OCI-LY1 (cell line): ENCODE results near the gene FAM83F.

ENCODE experiments used
- H2AFZ ChIP-seq: fragments of 200-600 bp; sonication (generic), shearing (Covaris generic); 2 replicates; pipeline ENCODE4 v1.6.0; 2014; ENCODE audit warnings: antibody characterized with exemption, mild to moderate bottlenecking, low read length
- H3F3A ChIP-seq: fragments of 200-600 bp; sonication (generic), shearing (Covaris generic); 2 replicates; pipeline ENCODE4 v1.6.0; 2014; ENCODE audit warnings: mild to moderate bottlenecking, antibody characterized with exemption, low read length, moderate library complexity; ENCODE audit not compliant: insufficient read depth
- H3K27ac ChIP-seq: fragments of 200-600 bp; sonication (generic); 2 replicates; pipeline ENCODE4 v1.5.1; 2014; ENCODE audit warnings: low read length, mixed run types, mild to moderate bottlenecking, low read depth; ENCODE audit not compliant: poor library complexity, severe bottlenecking
- H3K27me3 ChIP-seq: fragments of 200-600 bp; sonication (generic); 2 replicates; pipeline ENCODE4 v1.6.0; 2014; ENCODE audit warnings: antibody characterized with exemption, mild to moderate bottlenecking, low read length, moderate library complexity; ENCODE audit not compliant: insufficient read depth
- H3K36me3 ChIP-seq: fragments of 200-600 bp; sonication (generic); 2 replicates; pipeline ENCODE4 v1.6.1; 2014; ENCODE audit warnings: mild to moderate bottlenecking, antibody characterized with exemption, low read length, moderate library complexity, mixed read lengths; ENCODE audit not compliant: insufficient read depth
- H3K4me1 ChIP-seq: fragments of 200-600 bp; sonication (generic); 2 replicates; pipeline ENCODE4 v1.5.1; 2014; ENCODE audit warnings: mild to moderate bottlenecking, low read length, moderate library complexity; ENCODE audit not compliant: insufficient read depth, severe bottlenecking
- H3K4me2 ChIP-seq: fragments of 200-600 bp; sonication (generic), shearing (Covaris generic); 2 replicates; pipeline ENCODE4 v1.6.1; 2014; ENCODE audit warnings: low read length
- H3K4me3 ChIP-seq: fragments of 200-600 bp; sonication (generic); 2 replicates; pipeline ENCODE4 v1.5.1; 2014; ENCODE audit warnings: low read length, low read depth, mild to moderate bottlenecking, mixed read lengths; ENCODE audit not compliant: poor library complexity, severe bottlenecking
- H3K79me2 ChIP-seq: fragments of 200-600 bp; shearing (Covaris generic); 2 replicates; pipeline ENCODE4 v1.6.1; 2016; ENCODE audit warnings: mixed run types, low read length, mixed read lengths; ENCODE audit not compliant: insufficient read depth
- H3K9ac ChIP-seq: fragments of 200-600 bp; sonication (generic), shearing (Covaris generic); 2 replicates; pipeline ENCODE4 v1.6.1; 2014; ENCODE audit warnings: mild to moderate bottlenecking, low read length, mixed read lengths
- H3K9me2 ChIP-seq: fragments of 200-600 bp; sonication (generic), shearing (Covaris generic); 2 replicates; pipeline ENCODE4 v1.6.1; 2014; ENCODE audit warnings: low read depth, mild to moderate bottlenecking, low read length, mixed read lengths
- H3K9me3 ChIP-seq: fragments of 200-600 bp; shearing (Covaris generic); 2 replicates; pipeline ENCODE4 v1.6.1; 2014; ENCODE audit warnings: low read length, mixed read lengths
- H4K20me1 ChIP-seq: fragments of 200-600 bp; sonication (generic), shearing (Covaris generic); 2 replicates; pipeline ENCODE4 v1.6.0; 2016; ENCODE audit warnings: mild to moderate bottlenecking, low read length; ENCODE audit not compliant: insufficient read depth
- EZH2 ChIP-seq: fragments of 200-600 bp; sonication (generic), shearing (Covaris generic); IDR thresholded peaks from 2 replicates; pipeline ENCODE4 v1.8.0; 2017; ENCODE audit warnings: borderline replicate concordance, mixed run types, mild to moderate bottlenecking, antibody characterized with exemption, low read length, moderate library complexity, mixed read lengths
- TF ChIP-seq, protein P1 (sequence below): fragments of 200-600 bp; sonication (generic), shearing (Covaris generic); IDR thresholded peaks from 2 replicates; pipeline ENCODE4 v1.5.1; 2017; ENCODE audit warnings: mild to moderate bottlenecking, antibody characterized with exemption, low read length, moderate library complexity, mixed read lengths

The FAM83F gene

DNA sequence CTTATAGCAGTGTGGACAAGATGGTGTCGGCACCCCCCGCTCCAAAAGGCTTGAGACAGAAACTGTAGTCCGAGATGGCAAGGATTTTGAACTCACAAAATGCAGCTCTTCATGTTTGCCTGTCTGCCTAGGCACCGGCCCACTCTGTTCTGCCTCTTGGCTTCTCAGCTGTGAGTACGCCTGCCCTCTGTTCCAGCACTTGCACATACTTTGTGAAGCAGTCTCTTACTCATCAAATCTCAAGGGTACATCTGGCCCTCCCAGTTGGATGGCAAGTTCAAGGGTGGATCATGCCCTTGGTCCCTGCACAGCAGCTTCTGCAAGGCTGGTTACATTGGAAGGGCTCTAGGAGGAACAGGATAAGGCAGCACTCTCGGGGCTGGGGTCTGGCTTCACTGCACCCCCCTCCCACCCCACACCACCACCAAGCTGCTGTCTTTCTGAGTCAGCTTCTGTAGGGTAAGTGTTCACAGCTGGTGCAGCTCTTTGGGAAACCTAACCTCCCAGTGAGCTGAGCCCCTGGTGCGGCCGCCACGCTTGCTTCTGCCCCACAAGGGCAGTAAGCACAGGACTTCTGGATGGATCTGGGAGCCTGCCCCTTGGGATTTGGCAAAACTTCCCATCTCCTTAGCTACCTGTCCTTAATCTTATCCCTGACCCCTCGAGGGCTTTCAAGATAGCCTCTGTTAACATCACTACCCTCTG is 37.2 kb downstream of the FAM83F start:
- Histone ChIP-seq H3F3A (no peaks in the 10 kb centered on the region), H2AFZ (no peak overlapping the region), H3K4me3 (no peak overlapping the region), H3K9me2 (no peaks in the 10 kb centered on the region), H3K27me3 (no peaks in the 10 kb centered on the region; the same call in 1 of the 2 replicates), H3K36me3 (no peaks in the 10 kb centered on the region), H3K4me2 (no peak overlapping the region), H3K79me2 (no peaks in the 10 kb centered on the region), H3K9ac (no peak overlapping the region), H3K27ac (no peak overlapping the region), H4K20me1 (no peaks in the 10 kb centered on the region), H3K9me3 (no peaks in the 10 kb centered on the region), H3K4me1 (peaks cover 14% of the 10 kb centered on the region)
- TF ChIP-seq, protein P1, sequence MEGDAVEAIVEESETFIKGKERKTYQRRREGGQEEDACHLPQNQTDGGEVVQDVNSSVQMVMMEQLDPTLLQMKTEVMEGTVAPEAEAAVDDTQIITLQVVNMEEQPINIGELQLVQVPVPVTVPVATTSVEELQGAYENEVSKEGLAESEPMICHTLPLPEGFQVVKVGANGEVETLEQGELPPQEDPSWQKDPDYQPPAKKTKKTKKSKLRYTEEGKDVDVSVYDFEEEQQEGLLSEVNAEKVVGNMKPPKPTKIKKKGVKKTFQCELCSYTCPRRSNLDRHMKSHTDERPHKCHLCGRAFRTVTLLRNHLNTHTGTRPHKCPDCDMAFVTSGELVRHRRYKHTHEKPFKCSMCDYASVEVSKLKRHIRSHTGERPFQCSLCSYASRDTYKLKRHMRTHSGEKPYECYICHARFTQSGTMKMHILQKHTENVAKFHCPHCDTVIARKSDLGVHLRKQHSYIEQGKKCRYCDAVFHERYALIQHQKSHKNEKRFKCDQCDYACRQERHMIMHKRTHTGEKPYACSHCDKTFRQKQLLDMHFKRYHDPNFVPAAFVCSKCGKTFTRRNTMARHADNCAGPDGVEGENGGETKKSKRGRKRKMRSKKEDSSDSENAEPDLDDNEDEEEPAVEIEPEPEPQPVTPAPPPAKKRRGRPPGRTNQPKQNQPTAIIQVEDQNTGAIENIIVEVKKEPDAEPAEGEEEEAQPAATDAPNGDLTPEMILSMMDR: no peak
- no peak for TF ChIP-seq EZH2

DNA sequence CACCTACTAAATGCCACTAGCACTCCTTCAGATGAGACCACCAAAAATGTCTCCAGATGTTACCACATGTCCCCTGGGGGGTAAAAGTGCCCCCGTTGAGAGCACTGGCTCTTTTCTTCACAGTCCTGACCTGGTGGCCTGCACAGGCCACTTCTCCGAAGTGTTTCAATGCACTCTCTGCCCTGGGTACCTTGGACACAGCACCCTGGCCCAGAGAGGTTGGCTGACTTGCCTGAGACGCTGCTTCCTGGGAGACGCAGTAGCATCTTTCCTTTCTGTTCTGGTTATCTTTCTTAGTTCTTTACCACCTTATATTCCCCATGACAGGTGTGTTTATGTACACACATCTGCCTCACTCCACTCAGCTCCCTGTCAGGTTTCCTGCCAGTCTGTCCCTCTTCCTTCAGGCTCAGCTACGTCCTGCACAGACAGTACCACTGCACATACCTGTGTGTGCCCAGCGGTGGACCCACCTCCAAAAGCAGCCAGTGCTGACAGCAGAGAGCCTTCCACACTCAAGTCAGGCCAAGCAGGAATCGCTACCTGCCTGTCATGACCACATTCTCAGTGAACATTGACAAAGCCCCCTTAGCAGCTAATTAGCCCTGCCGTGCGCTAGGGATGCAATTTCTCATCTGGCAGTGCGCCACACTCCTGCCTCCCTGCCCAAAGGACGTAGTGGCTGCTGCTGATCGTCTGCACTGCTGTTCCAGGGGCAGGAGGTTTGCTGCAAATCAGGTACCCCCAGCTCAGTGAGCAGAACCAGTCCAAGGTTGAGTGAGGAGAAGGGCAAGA is 39.0 kb downstream of the FAM83F start:
- H3K9me3 ChIP-seq: no peaks in the 10 kb centered on the region
- H3K9me2 ChIP-seq: no peaks in the 10 kb centered on the region
- no peaks in the 10 kb centered on the region for H3K4me1 ChIP-seq

DNA sequence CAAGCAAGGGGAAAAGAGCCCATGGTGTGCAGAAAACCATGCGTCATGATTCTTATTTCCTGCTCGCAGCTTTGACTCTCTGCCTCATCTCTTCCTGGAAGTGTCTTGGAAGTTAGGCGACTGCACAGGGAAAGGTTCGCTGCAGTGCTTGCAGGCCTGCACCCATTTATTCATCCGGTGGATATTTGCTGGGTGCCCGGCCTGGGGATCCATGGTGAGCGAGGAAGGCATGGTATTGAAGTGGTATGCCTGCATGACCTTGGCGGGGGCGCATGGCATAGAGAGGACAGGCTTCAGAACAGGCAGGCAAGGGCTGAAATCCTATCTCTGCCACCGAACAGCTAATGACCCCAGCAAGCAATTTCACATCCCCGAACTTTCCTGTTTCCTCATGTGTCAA is 40.6 kb downstream of the FAM83F start:
- Histone ChIP-seq H4K20me1 (no peaks in the 10 kb centered on the region), H3K79me2 (no peaks in the 10 kb centered on the region), H3K27me3 (no peaks in the 10 kb centered on the region), H3F3A (no peaks in the 10 kb centered on the region), H3K27ac (no peak overlapping the region), H3K9me3 (no peaks in the 10 kb centered on the region), H3K4me2 (no peak overlapping the region), H3K4me1 (no peaks in the 10 kb centered on the region), H3K4me3 (no peak overlapping the region), H3K36me3 (no peaks in the 10 kb centered on the region), H3K9me2 (no peaks in the 10 kb centered on the region), H2AFZ (no peak overlapping the region), H3K9ac (no peak overlapping the region)
- TF ChIP-seq, protein P1: no peak
- no peak for TF ChIP-seq EZH2

More for the DNA sequence above, 39.0 kb downstream of the FAM83F start:
- H3K36me3 ChIP-seq: no peaks in the 10 kb centered on the region
- H2AFZ ChIP-seq: no peak overlapping the region
- H3K27me3 ChIP-seq: no peaks in the 10 kb centered on the region; the same call in 1 of the 2 replicates
- TF ChIP-seq, protein P1: no peak
- no peak for TF ChIP-seq EZH2
- H3K4me3 ChIP-seq: no peak overlapping the region
- no peaks in the 10 kb centered on the region for H4K20me1 ChIP-seq
- H3K9ac ChIP-seq: no peak overlapping the region
- H3K79me2 ChIP-seq: no peaks in the 10 kb centered on the region
- H3F3A ChIP-seq: no peaks in the 10 kb centered on the region
- no peak overlapping the region for H3K4me2 ChIP-seq
- H3K27ac ChIP-seq: no peak overlapping the region
